Measurements from ENCODE around the gene CGB8. TPM values are rescaled to one million over a fixed set of nuclear protein-coding genes. Genes with fewer than 3 reads are reported as not detected.
"Not testable (repeated sequence)": the region's sequence is repeated elsewhere in the genome, so short reads cannot be mapped to it uniquely, and the experiment has no call there.

CGB8 gene
- not detected in 2 replicates for total RNA-seq (ENCODE audit: low replicate concordance)

DNA sequence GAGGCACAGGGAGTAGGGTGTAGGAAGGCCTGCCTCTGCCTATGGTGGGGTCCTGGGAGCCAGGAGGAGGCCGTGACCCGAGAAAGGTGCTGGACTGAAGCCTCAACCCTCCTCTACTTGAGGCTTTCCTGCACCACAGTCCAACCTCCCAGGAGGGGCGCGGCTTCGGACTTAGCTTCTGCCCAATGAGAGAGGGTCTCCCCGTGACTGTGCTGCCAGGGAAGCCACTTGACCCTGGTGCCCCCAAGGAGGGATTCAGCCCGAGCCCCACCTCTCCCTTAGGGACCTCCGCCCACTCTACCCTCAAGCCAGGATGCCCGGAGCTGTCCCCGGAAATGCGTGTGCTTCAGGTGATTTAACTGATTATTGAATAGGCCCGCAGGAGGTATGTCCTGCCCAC lies at the start of gene CGB8:
TSS of gene CGB8 (minus strand) at position 101 of the 400 bp plus-strand sequence. CDS start 372 bp downstream, outside the sequence.
- H3K4me3 ChIP-seq (ENCODE audit: low read depth, low read length); DNase-seq (ENCODE audit: low read depth): not testable (repeated sequence)

DNA sequence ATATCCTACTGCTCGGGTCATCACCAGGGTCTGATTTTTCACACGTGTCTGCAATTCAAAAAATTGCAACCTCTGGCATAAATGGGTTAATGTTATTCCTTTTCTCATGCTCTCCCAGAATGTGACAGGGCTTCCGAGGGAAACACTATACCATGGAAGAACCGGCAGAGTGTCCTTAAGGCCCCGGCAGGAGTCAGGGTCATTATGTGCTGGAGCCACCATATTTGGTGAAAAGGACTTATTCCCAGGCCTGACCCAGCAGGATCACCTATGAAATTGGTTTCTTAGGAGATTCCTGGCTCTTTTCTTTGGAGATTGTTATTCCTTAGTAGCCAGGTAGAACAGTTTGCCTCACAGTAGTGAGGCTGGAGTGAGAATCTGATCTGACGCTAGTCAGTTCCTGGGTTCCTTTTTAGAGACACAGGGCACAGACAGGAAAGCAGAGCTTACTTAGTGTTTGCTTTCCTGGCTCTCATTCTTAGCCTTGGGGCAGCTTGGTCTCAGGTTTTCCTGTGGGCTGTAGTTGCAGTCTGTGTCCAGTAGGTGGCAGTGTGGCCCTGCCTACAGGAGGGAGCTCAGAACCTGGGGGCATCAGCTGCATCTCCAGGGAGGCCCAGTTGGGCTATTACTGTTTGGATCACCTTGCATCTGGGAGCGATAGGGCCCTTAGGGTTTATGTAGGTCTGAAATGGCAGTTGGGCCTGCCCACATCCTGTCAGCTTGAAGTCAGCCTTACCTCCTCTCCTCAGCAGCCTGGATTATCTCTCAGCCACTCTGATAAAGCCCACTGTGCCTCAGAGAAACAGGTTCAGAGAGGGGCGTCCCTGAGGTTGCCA lies 48.8 kb upstream of the CGB8 start:
- DNase-seq (ENCODE audit: low read depth): peak; percentile 80
- TF ChIP-seq, protein P1, sequence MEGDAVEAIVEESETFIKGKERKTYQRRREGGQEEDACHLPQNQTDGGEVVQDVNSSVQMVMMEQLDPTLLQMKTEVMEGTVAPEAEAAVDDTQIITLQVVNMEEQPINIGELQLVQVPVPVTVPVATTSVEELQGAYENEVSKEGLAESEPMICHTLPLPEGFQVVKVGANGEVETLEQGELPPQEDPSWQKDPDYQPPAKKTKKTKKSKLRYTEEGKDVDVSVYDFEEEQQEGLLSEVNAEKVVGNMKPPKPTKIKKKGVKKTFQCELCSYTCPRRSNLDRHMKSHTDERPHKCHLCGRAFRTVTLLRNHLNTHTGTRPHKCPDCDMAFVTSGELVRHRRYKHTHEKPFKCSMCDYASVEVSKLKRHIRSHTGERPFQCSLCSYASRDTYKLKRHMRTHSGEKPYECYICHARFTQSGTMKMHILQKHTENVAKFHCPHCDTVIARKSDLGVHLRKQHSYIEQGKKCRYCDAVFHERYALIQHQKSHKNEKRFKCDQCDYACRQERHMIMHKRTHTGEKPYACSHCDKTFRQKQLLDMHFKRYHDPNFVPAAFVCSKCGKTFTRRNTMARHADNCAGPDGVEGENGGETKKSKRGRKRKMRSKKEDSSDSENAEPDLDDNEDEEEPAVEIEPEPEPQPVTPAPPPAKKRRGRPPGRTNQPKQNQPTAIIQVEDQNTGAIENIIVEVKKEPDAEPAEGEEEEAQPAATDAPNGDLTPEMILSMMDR (IDR thresholded peaks at IDR 0.05; ENCODE audit: insufficient read depth, low read length): peak; percentile 99
- H3K4me3 ChIP-seq (ENCODE audit: low read depth, low read length): no peak overlapping the region

DNA sequence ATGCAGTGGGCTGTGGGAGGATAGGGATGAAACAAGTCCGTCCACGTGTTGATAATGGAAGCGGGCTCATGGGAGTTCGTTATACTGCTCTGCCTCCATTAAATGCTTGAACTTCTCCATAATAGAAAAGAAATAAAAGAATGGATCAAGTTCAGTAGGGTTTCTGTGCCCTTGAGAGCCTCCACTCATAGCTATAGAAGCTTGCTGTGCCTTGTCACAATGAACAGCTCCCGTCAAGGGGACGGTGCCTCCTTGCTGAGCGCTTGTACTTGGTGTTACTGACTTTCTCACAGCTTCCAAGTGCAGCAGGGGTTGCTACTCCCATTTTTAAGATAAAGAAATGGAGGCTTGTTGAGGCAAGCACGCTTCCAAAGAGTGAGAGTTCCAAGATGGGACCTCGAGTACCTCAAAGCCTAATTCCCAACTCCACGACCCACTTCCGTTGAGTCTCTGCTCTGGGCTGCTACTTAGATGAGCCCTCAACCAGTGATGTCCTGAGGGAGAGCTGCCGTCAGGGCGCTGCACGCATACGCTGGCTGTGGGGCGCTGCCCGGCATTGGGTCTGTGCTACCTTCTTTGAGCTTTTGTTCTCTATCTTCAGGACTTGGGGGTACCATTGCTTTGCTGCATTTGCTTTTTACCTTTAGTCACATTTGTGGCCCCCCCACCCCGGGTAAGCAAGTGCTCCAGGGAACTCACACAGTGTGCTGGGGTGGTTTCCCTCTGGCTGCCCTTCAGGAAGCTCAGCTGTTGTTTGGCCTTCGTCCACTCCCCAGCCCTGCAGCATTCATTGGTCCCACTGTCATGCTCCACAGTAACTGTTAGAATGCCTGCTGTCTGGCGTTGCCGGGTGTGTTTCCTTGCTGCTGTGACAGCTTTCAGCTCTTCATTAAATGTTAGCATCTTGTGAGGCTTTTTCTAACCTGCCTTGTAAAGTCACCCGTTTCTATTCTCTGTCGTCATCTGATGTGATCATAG lies 45.9 kb upstream of the CGB8 start:
- peak; percentile 28 for DNase-seq (ENCODE audit: low read depth)
- H3K4me3 ChIP-seq (ENCODE audit: low read depth, low read length): no peak overlapping the region
- TF ChIP-seq, protein P1 (IDR thresholded peaks at IDR 0.05; ENCODE audit: insufficient read depth, low read length): no peak

DNA sequence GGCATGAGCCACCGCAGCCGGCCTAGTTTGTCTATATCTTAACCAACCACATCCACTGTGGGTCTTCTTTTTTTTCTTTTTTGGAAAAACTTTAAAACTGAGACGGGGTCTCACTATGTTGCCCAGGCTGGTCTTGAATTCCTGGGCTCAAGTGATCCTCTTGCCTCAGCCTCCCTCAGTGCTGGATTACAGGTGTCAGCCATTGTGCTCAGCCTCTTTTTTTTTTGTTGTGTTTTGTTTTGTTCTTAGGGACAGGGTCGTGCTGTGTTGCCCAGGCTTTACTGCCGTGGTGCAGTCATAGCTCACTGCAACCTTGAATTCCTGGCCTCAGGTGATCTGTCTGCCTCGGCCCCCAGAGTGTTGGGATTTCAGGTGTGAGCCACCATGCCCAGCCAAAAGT lies 43.8 kb upstream of the CGB8 start:
- DNase-seq (ENCODE audit: low read depth): no peak
- no peak overlapping the region for H3K4me3 ChIP-seq (ENCODE audit: low read depth, low read length)
- TF ChIP-seq, protein P1 (IDR thresholded peaks at IDR 0.05; ENCODE audit: insufficient read depth, low read length): no peak

DNA sequence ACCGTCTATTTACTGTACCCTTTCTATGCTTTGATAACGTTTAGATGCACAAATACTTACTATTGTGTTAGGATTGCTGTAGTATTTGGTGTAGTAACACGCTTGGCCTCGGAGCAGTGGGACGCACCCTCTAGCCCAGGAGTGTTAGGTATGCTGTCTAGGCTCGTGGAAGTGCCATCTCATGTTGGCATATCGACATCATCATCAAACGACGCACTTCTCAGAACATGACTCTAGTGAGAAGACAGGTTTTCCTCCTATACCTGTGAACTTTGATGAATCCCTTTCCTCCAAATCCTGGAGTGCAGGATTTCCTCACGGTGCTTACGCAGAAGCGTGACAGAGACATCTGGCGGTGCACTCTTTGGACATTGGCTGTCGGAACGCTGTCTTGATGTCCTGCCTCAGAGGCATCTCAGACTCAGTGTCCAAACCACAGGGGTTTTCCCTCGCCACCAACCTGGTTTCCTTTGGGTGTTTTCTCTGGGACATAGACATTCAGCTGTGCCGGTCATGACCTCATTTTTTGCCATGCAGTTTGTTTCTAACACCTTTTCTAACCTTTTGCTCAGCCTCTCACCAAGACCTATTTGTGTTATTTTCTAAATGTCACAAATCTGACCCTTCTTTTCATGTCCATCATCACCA lies 42.6 kb upstream of the CGB8 start:
- DNase-seq (ENCODE audit: low read depth): no peak
- no peak overlapping the region for H3K4me3 ChIP-seq (ENCODE audit: low read depth, low read length)
- TF ChIP-seq, protein P1 (IDR thresholded peaks at IDR 0.05; ENCODE audit: insufficient read depth, low read length): no peak

DNA sequence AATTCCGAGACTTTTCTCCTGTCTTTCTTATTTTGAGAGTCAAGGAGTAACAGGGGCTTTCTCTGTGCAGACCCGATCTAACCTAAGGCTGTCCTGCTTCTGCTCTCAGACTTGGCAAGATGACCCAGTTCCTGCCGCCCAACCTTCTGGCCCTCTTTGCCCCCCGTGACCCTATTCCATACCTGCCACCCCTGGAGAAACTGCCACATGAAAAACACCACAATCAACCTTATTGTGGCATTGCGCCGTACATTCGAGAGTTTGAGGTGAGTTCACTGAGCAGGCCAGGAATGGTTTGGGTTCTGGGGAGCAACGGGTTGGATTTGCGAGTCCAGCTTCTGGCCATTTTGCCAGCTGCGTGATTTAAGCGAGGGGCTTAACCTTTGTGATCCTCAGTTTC lies 37.4 kb upstream of the CGB8 start:
- H3K4me3 ChIP-seq (ENCODE audit: low read depth, low read length): peak overlapping the region; percentile 96
- no peak for DNase-seq (ENCODE audit: low read depth)
- TF ChIP-seq, protein P1 (IDR thresholded peaks at IDR 0.05; ENCODE audit: insufficient read depth, low read length): no peak

Measured in fibroblast of the aortic adventitia (primary cell).